ENCODE results near the gene TSR3.

Gene TSR3

GRCh38 chr16:1351215-1351581 is 480 bp downstream of the TSR3 start:
- DNase-seq (ENCODE audit: low read depth) = peak; percentile 12

GRCh38 chr16:1350691-1351090 is 987 bp downstream of the TSR3 start:
- no peak for DNase-seq (ENCODE audit: low read depth)

- DNase-seq (ENCODE audit: low read depth) = no peak
Measured at GRCh38 chr16:1349951-1350350, 1.7 kb downstream of the TSR3 start.

GRCh38 chr16:1349351-1349750 is 2.3 kb downstream of the TSR3 start:
- DNase-seq (ENCODE audit: low read depth) = no peak

GRCh38 chr16:1348926-1349325 is 2.8 kb downstream of the TSR3 start:
- no peak for DNase-seq (ENCODE audit: low read depth)

DNA sequence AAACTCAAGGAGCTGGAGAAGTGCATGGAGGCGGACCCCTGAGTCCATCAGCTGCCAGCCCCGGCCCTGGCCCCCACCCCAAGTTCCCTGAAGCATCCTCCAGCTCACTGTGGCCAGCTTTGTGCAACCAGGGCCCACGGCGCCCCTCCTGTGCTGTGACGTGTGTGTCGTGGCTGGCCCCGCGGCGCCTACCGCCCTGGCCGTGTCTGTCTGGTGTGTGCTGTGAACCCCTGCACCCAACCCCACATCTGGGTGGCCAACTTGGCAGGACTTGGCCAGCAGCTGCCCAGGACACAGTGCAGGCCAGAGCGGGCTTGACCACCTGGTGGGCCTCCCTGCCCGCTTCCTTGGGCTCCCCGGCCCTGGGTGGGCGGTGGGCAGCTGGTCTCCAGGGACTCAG is 3.2 kb downstream of the TSR3 start:
- no peak for DNase-seq (ENCODE audit: low read depth)

- DNase-seq (ENCODE audit: low read depth) = no peak
Measured at GRCh38 chr16:1347962-1348361, 3.7 kb downstream of the TSR3 start.

DNA sequence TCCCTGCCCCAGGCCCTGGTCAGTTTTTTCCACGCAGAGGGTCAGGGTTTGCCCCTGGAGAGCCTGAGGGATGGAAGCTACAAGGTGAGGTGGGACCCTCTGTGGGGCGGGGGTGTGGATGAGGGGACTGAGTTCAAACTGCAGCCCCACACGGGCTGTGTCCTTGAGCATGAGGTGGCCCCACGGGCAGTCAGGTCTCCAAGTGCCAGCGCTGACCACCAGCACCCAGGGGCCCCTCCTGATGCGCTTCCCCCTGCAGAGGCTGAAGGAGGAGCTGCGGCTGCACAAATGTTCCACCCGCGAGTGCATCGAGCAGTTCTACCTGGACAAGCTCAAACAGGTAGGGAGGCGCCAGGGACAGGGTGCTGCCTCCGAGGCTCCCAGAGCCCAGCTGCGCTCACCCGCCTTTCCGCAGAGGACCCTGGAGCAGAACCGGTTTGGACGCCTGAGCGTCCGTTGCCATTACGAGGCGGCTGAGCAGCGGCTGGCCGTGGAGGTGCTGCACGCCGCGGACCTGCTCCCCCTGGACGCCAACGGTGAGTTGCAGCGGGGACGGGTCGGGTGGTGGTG is 4.3 kb downstream of the TSR3 start:
- DNase-seq (ENCODE audit: low read depth) = no peak

- DNase-seq (ENCODE audit: low read depth) = no peak
Measured at GRCh38 chr16:1346422-1347285, 5.0 kb downstream of the TSR3 start.

DNA sequence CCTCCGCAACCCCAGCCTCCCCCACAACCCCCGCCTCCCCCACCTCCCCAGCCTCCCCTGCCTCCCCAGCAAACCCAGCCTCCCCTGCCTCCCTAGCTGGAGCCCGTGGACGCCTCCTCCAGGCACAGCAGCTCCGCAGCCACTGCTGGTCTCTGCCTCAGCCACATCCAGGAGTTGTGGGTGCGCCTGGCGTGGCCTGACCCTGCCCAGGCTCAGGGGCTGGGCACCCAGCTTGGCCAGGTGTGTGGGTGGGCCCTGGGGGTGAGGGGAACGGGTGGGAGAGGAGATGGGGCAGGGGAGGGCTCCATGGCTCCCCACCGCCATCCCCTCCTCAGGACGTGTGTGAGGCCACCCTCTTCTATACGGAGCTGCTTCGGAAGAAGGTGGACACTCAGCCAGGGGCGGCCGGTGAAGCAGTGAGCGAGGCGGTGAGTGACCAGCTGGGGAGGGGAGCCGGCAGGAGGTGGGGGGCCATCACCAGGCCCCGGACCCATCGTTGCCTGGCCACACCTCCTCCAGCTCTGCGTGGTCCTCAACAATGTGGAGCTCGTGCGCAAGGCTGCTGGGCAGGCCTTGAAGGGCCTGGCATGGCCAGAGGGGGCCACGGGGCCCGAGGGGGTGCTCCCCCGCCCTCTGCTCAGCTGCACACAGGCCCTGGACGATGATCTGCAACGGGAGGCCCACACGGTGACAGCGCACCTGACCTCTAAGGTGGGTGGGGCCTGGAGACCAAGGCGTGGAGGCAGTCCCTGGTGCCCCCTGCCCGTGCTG is 5.8 kb downstream of the TSR3 start:
- no peak for DNase-seq (ENCODE audit: low read depth)

- no peak for DNase-seq (ENCODE audit: low read depth)
Measured at GRCh38 chr16:1345087-1345486, 6.6 kb downstream of the TSR3 start.

- no peak for DNase-seq (ENCODE audit: low read depth)
Measured at GRCh38 chr16:1344499-1344898, 7.2 kb downstream of the TSR3 start.

DNA sequence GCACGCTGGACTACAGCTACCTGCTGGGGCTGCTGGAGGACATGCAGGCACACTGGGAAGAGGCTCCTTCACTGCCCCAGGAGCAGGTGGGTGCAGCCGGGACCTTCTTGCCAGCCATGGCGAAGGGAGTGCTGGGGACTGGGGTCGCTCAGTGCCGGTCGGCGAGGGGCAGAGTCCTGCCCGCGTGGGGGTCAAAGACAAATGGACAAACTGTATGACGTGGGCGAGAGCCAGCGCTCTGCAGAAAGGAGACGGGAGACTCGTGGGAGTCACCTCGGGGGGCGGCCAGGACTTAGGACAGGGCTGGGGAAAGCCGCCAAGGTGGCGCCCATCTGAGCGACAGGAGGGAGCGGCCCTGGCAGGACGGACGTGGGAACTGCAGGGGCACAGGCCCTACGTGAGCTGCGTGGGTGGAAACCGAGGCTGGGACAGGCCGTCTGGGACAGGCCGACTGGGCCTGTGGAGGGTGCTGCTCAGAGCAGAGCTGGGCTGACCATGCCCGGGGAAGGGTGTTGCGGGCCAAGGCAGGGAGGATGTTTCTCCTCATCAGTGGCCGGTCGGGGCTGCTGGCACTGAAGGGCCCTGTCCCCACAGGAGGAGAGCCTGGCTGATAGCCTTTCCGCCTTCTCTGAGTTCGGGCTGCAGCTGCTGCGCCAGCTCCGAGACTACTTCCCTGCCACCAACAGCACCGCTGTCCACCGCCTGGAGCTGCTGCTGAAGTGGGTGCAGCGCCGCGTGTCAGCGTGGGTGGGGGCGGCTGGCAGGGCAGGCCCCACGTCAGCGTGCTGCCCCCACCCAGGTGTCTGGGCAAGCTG is 8.0 kb downstream of the TSR3 start:
- DNase-seq (ENCODE audit: low read depth) = no peak

- DNase-seq (ENCODE audit: low read depth) = peak; percentile 91
Measured at GRCh38 chr16:1342526-1343427, 8.9 kb downstream of the TSR3 start.

DNA sequence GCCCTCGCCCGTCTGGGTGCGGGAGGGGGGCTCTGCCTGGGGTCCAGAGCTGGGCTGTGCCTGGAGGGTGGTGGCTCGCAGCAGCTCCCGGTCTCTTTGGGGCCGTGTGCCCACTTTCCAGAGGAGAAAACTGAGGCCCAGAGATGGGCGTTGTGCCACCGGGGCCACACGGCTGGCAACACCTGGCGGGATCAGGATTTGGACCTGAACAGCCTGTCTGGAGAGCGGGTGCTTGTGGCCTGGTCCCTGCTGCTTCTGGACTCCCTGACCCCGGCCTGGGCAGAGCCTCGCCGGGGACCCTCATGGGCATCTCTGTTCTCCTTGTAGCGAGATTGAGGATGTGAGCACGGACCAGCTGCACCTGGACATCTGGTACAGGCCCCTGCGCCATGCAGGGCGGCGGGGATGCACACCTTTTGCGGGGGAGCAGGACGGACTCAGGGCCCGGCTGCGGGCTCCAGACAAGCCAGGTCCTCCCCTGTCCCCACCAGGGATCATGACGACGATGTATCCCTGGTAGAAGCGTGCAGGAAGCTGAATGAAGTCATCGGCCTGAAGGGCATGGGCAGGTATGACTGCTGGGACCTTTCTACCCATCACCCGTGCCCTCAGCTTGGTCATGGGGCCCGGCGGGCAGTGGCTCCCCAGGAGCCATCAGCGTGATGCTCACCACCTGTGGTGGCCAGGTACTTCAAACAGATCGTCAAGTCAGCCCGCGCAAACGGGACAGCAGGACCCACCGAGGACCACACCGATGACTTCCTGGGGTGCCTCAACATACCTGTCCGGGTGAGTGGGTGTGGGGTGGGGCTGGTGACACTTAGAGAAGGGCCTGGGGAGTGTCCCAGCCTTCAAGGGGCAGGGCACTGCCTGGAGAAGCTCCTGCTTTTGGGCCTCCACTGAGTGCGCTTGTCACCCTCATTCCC is 9.9 kb downstream of the TSR3 start:
- no peak for DNase-seq (ENCODE audit: low read depth)

DNA sequence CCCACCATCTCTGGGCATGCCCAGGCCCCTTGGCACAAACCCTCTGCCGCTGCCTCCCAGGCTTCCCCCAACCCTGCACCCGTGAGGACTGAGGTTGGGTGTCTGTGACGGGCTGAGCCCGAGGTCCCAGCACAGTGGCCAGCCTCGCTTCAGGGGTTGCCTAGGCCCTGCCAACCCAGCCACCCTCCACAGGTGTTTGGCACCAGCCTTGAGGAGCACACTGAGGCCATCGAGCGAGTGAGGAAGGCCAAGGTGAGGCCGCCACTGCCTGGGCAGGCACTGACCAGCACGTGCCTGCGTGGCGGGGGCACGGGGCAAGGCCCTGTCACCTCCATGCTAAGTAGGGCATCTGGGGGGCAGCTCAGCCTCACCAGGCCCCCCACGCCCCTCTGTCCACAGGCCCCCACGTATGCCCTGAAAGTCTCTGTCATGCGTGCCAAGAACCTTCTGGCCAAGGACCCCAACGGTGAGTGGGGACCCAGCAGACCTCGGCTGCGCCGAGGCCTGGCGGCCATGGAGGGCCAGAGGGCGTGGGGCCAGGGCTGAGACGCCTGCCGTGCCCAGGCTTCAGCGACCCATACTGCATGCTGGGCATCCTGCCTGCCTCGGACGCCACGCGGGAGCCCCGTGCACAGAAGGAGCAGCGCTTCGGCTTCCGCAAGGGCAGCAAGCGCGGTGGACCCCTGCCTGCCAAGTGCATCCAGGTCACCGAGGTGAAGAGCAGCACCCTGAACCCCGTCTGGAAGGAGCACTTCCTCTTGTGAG is 10.8 kb downstream of the TSR3 start:
- DNase-seq (ENCODE audit: low read depth) = no peak

GRCh38 chr16:1338855-1339675 is 12.6 kb downstream of the TSR3 start:
- DNase-seq (ENCODE audit: low read depth) = no peak

DNA sequence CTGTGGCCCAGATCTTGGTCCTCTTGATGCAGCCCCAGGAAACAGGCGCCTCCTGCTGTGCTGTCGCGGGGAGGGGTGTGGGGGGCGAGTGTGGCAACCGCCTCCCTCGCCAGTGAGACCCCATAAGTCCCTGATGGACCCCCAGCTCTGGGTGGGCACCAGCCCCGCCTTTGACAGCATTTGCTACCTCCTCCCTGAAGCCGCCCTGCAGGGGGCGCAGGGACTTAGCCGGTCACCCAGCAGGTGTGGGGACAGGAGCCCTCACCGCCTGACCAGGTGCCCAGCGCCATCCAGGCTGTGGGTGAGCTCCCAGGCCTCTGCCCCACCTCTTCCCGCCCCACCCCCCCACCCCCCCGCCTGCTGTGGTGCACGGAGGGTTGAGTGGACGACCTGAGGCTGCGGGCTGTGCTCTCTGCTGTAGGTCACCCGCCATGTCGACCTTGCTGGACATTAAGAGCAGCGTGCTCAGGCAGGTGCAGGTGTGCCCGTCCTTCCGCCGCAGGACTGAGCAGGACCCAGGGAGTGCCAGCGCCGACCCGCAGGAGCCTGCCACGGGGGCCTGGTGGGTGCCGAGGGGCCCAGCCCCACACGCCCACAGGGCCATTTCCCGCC is 13.5 kb downstream of the TSR3 start:
- DNase-seq (ENCODE audit: low read depth) = peak; percentile 38
